SJSA1 (cell line): ENCODE data around the gene SPOUT1. TPM values are rescaled to one million over a fixed set of nuclear protein-coding genes. Genes with fewer than 3 reads are reported as not detected.

Experiments used
- total RNA-seq: library from RNA; depleted of rRNA; stranded (reverse); fragments of >200 nt; shearing (Covaris generic); gene quantifications from 2 replicates; pipeline ENCODE4 v1.2.3, GENCODE V29; 2014; rRNA removed

SPOUT1 gene
- total RNA-seq, 1 experiment from 2014 or later: 15.3 TPM

Other genes with a start within 250 kb of the SPOUT1 start
- gene DYNC2I2, start 172.9 kb downstream of the SPOUT1 start, total RNA-seq: 79.8 and 85.3 TPM in 2 replicates
- gene SET, start 140.6 kb downstream of the SPOUT1 start, total RNA-seq: 538 and 648 TPM in 2 replicates
- gene PKN3, start 127.3 kb downstream of the SPOUT1 start, total RNA-seq: 9.5 and 13.6 TPM in 2 replicates
- 47.1 and 62.1 TPM in 2 replicates for gene ZDHHC12, start 105.7 kb downstream of the SPOUT1 start, total RNA-seq
- 10.5 and 13.2 TPM in 2 replicates for gene ZER1, start 57.9 kb downstream of the SPOUT1 start, total RNA-seq
- 5.9 and 20.6 TPM in 2 replicates for gene TBC1D13, start 42.5 kb downstream of the SPOUT1 start, total RNA-seq
- 27.5 and 41.8 TPM in 2 replicates for gene ENDOG, start 11.3 kb downstream of the SPOUT1 start, total RNA-seq
- gene KYAT1, start 52.2 kb upstream of the SPOUT1 start, total RNA-seq: 7.9 and 18.3 TPM in 2 replicates
- gene LRRC8A, start 52.3 kb upstream of the SPOUT1 start, total RNA-seq: 88.7 and 99.4 TPM in 2 replicates
- gene PHYHD1, start 91.2 kb upstream of the SPOUT1 start, total RNA-seq: not detected in 2 replicates
- 26.6 and 31.6 TPM in 2 replicates for gene DOLK, start 117.8 kb upstream of the SPOUT1 start, total RNA-seq
- 32.3 and 76.3 TPM in 2 replicates for gene NUP188, start 117.9 kb upstream of the SPOUT1 start, total RNA-seq
- 25.6 and 39.9 TPM in 2 replicates for gene SH3GLB2, start 198.5 kb upstream of the SPOUT1 start, total RNA-seq
- gene MIGA2, start 206.8 kb upstream of the SPOUT1 start, total RNA-seq: 17.6 and 24.9 TPM in 2 replicates